IPS-NIHi7 (cell line): ENCODE measurements around the gene KANSL1L.
"Not testable (repeated sequence)": the region's sequence is repeated elsewhere in the genome, so short reads cannot be mapped to it uniquely, and the experiment has no call there.

ENCODE experiments used
- DNase-seq: peaks from one replicate; pipeline ENCODE4 v3.0.0; 2012; ENCODE audit warnings: mixed read lengths; ENCODE audit errors: extremely low spot score

The KANSL1L gene

DNA sequence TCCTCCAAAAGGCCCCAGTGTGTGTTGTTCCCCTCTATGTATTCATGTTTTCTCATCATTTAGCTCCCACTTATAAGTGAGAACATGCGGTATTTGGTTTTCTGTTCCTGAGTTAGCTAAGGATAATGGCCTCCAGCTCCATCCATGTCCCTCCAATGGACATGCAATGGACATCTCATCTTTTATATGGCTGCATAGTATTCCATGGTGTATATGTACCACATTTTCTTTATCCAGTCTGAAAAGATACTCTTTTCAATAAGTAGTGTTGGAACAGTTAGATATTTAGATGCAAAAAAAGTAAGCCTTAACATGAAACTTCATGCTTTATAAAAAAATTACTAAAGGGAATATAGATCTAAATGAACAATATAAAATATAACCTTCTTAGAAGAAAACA is 5.9 kb upstream of the KANSL1L start:
- DNase-seq = not testable (repeated sequence)

DNA sequence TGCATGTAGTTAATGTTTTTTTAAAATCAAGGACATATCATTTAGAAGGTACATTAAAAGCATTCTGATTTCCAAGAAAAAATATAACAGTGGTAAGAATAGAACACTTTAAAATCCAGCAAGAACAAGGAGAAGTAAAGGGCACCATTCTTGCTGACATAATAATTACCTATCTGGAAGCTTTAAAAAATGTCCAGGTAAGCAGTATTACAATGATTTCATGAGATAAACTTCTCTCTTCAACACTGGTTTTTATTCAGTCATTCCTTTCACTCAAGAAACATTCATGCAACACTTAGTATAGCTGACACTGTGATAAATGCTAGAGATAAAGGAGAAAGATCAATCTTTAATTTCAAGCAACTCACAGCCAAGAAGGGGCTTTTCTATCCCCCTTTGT is 2.9 kb upstream of the KANSL1L start:
- no peak for DNase-seq

DNA sequence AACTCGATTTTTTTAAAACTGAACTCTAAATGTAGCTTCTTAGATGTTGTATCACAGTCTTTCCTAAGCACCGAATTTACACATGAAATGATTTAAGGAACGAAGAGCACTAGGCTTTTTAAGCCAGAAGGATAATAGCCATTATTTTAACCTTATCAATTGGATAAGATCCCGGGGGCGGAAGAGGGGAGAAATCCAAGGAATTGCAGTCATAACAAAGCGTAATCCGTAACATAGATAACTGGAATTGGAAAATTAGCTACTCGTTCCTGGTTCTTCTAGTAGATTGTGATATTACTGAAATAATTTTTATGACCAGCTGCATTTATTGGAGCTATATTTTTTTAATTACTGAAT is 988 bp upstream of the KANSL1L start:
- DNase-seq = no peak

DNA sequence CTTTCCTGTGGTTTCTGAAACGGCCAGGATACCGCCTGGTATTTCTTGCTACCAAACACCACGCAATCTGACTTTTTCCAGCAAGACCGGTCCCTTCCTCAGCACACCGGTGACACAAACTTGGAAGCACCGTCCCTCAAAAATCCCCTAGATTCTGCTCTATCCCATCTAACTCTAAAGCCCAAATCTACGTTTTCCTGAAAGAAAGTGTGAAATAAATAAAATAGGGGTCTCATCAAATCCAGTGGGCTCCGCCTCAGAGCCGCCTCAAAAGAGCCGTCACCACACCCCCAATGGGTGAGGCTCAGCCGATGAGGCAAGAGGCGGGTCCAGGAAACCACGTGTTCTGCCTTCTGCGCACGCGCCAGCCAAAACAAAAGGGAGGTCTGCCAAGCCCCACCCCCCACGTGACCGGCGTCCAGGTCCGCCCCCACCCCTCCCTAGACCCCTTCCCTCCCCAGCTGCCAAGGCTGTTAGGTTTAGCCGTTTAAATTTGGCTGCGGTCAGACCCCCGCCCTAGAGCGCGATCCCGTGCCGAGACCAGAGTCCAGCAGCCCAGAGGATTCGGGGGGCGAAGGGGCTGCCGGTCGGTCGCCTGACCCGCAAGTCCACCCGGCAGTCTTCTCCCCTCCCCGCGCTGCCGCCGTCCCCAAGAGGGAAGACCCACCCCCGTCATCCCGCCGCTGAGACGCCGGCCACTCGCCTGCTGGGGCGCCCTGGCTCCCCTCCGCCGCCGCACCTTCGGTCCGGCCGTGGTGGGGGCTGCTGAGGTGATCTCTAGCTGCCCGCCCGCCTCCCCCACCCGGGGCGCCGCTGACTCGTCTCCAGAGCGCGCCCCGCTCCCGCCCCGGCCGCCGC is 534 bp downstream of the KANSL1L start:
- DNase-seq = peak; percentile 91

DNA sequence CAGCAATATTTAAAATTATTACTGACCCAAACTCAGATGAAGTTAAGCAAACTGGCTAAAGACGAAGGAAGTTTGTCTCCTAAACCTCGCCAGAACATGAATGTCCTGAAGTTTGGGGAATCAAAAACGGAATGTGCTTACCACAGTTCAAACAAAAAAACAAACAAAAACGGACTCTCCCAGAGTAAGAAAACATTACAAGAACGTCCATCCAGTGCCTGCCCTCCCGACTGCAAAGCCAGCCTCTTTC is 1.1 kb downstream of the KANSL1L start:
- DNase-seq = no peak

DNA sequence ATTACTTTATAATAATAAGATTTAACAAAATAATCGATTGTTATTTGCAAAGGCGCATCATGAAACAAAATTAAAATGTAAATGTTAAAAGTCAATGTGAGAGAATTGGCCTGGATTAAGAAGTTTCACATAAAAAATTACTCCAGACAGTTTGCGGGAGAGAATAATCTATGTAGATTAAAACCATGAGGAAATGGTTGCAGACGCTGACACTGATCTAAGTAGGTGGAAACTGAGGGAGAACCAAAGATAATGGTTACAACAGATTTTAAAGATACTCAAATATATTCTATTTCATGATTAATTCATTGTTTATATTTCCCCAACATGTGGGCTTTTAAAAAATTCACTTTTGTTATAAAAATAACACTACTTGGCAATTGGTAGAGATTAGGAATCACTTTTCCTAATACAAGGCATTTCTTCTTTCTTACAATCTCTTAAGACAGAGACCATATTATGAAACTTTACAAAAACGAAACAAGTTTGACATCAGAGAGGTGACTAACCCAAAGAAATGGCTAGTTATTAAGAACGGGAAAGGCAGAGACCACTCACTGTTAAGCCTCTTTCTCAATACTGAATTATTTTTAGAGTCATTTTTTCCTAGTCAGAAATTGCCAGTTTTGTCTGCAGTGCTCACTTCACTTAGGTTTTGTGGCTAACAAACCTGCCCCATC is 1.6 kb downstream of the KANSL1L start:
- DNase-seq = no peak

DNA sequence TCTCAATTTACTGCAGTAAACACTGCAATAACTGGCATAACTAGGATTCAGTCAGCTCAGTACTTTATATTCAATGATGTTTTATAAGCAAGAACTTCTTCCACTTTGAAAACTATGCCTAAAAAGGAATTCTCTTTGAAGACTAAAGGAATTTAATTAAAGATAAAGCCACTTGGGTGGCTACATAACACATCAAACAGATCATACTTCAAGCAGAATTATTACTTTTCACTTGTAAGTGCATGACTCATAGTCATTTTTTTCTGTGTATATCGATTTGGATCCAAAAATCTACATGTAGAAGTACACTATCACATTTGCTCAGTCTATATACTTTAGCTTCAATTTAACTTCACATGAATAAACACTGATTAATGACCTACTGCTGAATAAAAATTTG is 4.0 kb downstream of the KANSL1L start:
- DNase-seq = no peak

DNA sequence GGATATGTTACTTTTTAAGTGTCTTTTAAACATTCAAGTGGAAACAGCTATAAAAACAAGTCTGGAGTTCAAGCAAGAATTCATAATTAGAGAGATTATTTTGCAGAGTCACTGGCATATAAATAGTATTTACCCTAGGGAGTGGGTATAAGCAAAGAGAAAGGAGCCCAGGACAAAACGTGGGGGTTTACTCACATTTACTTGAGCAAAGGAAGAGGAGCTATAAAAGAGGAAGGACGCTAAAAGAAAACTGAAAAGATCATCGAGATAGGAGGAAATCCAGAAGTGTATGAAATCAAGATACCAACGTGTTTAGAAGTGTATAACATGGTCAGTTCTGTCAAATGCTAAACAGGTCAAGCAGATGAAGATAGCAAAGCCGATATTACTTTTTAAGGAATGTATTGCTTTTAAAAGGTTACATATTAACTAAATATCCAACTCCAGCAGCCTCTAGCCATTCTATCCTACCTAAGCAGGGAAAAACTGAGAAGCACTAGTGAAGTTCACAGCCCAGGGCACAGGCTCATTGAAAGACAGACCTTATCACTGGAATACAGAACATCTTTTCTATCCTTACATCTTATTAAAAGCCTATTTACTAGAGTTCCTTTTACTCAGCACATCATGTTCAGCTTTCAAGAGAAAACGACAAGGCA is 8.6 kb downstream of the KANSL1L start:
- no peak for DNase-seq

DNA sequence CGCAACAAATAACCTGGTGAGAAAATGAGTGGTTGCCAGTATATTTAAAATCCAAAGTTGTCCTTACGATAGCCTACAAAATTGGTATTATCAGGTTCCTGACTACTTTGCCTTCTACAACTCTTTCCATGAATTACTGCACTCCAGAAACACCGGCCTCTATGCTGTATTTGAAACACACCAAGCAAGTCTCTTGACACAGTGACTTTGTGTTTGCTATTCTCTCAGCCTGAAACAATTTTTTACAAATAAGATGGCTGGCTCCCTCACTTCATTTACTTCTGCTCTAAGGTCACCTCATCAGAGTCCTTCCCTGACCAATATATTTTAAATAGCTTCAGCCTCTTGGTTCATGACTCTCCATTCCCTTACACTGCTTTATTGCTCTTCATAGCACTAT is 12.2 kb downstream of the KANSL1L start:
- no peak for DNase-seq

DNA sequence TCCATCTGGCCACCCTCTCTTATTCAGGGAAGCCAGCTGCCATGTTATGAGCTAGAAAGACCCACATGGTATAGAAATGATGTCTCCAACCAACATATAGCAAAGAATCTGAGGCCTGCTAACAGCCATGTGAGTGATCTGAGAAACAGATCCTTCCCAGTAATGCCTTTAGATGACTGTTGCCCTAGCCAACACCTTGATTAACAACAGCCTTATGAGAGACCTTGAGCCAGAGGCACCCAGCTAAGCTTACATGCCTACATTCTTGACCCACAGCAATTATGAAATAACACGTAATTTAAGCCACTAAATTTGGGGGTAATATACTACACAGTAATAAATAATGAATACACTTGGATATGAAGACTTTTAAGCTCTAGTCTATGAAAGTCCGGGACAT is 13.0 kb downstream of the KANSL1L start:
- no peak for DNase-seq

DNA sequence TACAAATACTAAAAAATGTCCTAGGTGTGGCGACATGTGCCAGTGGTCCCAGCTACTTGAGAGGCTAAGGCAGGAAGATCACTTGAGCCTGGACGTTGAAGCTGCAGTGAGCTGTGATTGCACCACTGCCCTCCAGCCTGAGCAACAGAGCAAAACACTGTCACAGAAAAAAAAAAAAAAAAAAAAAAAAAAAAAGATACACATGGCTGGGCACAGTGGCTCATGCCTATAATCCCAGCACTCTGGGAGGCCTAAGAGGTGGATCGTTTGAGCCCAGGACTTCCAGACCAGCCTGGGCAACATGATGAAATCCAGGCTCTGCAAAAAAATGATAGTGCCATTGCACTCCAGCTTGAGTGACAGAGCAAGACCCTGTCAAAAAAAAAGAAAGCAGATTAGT is 13.7 kb downstream of the KANSL1L start:
- DNase-seq = no peak

DNA sequence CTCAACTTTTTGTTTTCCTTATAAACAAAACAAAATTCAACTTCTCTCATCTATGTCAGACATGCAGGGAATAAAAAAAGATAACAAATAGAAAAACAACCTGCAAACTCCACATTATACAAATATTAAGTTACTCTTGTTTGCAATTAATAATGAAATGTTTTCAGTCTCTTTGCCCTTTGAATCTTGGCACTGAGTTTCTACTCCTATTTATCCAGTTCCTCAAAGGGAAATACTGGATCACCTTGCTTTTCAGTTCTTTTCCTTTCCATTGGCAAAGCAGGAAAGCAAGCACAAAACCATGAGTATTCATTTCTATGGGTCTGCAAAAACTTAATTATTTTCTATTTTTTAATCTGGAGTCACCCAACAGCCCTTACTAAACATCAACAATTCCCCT is 23.6 kb downstream of the KANSL1L start:
- no peak for DNase-seq

DNA sequence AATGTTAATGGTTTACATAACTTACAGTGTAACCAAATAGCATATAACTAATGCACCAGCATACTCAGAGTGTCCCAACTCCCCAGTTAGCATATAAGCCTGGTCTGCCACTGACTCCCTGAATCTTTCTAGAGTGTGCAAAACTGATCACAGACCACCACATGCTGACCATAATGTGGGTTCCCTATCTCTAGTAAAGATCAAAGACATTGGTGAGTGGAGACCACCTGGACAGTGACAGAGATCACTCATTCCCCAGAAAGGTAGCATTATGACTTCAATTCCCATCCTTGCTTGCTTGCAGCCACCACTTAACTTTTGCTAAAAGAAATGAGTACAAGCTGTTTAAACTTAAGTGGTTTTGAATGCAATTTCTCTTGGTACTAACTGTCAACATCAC is 39.0 kb downstream of the KANSL1L start:
- no peak for DNase-seq

DNA sequence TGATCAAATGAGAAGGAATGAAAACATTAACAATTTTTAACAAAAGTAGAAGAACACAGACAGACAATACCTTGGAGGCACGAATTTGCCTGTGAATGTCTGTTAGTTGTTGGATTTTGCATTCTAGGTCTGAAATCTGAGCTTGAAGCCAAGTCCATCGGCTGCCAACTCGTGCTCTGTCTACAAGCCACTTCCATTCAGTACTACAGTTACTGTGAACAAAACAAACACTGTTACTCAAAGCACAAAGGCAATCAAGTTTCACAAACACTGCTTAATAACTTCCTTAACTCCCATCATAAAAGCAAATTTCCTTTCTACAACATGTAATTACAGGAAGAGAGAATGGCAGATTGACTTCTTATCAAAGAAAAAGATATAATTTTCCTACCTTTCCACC is 42.2 kb downstream of the KANSL1L start:
- DNase-seq = no peak

DNA sequence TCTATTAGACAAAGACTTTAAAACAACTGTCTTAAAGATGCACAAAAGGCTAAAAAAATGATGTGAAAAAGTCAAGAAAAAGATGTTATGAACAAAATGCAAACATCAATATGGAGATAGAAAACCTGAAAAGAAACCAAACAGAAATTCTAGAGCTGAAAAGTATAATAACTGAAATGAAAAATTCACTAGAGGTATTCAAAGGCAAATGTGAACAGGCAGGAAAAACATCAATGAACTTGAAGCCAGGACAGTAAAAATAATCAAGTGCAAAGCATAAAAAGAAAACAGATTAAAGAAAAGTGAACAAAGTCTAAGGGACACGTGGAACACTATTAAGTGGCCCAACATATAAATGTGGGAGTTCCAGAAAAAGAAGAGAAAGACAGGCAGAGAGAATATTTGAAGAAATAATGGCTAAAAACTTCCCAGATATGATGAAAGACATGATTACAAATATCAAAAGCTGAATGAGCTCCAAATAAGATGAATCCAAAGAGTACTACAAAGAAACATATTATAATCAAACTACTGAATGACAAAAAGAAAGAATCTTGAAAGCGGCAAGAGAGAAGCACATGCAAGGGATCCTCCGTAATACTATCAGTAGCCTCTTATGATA is 57.5 kb downstream of the KANSL1L start:
- no peak for DNase-seq

DNA sequence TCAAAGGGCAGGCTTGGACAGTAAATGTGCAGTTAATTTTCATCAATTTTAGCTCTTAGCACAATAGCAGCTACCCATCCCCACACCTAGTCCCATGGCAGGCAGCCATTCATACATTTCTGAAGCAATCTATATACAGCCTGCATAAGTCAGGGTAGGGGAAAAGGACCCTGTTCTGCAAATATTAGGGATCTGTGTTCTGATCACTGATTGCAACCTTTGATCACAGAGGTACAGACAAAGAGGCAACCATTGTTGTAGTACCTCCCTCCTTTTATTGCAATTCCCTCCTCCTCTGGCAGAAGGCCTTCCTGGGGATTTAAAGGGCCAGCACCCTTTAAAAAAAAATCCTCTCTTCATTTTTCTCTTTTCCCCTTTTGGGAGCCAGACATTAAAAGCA is 58.3 kb downstream of the KANSL1L start:
- peak; percentile 11 for DNase-seq

DNA sequence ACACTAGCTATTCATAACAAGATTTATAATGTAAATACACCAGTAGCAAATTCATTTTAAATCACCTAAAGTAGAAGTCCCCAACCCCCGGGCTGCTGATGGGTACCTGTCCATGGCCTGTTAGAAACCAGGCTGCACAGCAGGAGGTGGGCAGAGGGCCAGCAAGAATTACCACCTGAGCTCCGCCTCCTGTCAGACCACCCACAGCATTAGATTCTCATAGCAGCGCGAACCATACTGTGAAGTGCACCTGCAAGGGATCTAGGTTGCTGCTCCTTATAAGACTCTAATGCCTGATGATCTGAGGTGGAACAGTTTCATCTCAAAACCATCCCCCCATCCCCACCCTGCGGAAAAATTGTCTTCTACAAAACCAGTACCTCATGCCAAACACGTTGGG is 71.3 kb downstream of the KANSL1L start:
- peak; percentile 12 for DNase-seq

DNA sequence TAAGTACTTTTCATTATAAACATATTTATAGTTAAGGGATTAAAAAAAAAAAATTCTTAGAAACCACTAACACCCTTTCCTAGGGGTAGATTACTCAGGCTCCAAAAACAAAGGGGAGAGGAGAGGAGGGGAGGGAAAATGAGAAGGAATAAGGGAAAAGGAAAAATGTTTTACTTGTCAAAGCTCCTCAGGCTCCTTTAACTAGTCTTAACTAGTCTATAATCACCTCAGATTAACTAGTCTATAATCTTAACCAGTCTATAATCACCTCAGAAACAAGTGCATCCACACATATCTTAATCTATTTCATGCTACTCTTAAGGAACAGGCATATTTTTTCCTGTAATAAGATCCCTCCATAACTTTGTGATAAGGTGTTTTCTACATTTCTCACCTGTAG is 76.4 kb downstream of the KANSL1L start:
- no peak for DNase-seq

DNA sequence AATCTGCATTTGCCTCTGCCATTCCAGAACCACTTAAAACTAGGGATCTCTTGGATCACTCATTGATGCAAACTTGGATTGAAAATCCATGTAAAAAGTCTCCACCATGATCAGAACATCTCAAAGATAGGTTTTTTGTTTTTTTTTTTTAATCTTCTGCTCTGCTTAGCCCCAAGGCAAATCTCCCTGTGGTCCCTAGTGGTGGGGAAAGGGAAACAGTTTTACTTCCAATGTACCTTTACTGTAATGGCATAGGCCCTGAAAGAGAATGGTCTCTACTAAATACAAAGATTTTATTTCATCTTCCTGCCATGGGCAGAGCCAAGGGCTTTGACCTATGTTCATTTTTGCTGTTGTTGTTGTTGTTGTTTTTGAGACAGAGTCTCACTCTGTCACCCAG is 78.4 kb downstream of the KANSL1L start:
- DNase-seq = peak; percentile 12

DNA sequence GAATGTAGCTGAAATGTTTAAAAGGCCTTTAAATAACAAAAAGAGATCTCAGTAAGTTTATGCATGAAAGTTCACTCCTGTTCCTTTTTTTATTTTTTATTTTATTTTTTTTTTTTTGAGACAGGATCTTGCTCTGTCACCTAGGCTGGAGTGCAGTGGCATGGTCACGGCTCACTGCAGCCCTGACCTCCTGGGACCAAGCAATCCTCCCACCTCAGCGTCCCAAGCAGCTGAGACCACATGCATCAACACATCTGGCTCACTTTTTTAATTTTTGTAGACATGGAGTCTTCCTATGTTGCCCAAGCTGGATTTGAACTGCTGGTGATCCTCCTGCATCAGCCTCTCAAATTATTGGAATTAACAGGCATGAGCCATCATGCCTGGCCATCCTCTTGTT is 84.3 kb downstream of the KANSL1L start:
- DNase-seq = no peak

DNA sequence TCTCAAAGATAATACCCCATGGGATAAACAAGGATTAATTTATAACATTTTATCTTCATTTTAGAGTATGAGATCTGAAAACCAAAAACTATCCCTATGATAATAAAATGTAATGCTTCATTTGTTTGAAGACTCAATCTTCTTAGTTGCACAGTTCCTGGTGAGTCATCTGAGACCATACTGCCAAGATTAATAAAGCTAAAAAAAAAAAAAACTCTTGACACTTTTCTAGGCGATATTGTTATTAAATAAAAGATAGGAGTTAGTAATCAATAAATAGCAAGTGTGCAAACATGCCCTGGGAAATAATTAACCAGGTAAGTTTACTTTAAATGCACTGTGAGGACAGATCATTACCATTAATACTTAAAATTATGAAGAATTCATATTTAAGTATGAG is 84.9 kb downstream of the KANSL1L start:
- no peak for DNase-seq

DNA sequence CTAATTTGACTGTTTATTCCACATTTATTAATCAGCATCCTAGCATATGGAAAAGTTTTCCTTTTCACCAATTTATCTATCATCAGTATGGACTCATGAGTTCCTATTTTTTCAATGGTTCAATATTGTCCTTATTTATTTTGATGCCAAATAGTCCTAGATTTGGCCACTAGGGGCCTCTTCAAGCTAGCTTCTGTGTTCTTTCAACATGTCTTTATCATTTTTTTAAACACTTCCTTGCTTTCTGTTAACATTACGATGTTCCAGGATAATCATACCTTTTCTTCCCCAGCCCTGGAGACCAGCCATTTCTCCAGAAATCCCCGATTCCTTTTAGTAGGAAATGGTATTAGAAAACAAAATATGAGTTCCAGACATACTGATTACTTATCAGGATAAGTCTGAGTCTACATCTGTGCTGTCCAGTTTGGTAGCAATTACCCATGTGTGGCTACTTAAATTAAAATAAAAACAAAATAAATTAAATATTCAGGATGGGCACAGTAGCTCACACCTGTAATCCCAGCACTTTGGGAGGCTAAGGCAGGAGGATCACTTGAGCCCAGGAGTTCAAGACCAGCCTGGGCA is 98.2 kb downstream of the KANSL1L start:
- peak; percentile 9 for DNase-seq

DNA sequence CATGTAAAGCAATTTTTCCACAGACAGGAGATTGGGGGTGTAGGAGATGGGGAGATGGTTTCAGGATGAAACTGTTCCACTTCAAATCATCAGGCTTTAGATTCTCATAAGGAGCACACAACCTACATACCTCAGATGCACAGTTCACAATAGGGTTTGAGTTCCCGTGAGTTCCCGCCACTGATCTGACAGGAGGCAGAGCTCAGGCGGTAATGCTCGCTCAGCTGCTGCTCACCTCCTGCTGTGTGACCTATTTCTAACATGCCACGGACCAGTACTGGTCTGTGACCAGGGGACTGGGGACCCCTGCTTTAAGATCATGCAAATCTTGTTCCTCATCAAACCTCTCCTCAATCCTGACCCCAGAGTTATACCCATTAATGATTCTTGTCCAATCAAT is 98.7 kb downstream of the KANSL1L start:
- DNase-seq = no peak
